ENCODE measurements around the gene GPM6B.

The GPM6B gene

GRCh38 chrX:13791559-13791958, 25.3 kb downstream of the GPM6B start:
- DNase-seq (ENCODE audit: extremely low spot score): no peak
- ChIA-PET CTCF (interaction anchor here (1.1 kb wide), 1 partner anchor 8 kb away, joined by 3 read pairs; no protein-coding TSS in a partner anchor), POLR2A (no interaction called here)
- TF ChIP-seq, protein P1, sequence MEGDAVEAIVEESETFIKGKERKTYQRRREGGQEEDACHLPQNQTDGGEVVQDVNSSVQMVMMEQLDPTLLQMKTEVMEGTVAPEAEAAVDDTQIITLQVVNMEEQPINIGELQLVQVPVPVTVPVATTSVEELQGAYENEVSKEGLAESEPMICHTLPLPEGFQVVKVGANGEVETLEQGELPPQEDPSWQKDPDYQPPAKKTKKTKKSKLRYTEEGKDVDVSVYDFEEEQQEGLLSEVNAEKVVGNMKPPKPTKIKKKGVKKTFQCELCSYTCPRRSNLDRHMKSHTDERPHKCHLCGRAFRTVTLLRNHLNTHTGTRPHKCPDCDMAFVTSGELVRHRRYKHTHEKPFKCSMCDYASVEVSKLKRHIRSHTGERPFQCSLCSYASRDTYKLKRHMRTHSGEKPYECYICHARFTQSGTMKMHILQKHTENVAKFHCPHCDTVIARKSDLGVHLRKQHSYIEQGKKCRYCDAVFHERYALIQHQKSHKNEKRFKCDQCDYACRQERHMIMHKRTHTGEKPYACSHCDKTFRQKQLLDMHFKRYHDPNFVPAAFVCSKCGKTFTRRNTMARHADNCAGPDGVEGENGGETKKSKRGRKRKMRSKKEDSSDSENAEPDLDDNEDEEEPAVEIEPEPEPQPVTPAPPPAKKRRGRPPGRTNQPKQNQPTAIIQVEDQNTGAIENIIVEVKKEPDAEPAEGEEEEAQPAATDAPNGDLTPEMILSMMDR (IDR thresholded peaks at IDR 0.05; ENCODE audit: control extremely low read depth, extremely low read depth, low read depth, missing control alignments): no peak

DNA sequence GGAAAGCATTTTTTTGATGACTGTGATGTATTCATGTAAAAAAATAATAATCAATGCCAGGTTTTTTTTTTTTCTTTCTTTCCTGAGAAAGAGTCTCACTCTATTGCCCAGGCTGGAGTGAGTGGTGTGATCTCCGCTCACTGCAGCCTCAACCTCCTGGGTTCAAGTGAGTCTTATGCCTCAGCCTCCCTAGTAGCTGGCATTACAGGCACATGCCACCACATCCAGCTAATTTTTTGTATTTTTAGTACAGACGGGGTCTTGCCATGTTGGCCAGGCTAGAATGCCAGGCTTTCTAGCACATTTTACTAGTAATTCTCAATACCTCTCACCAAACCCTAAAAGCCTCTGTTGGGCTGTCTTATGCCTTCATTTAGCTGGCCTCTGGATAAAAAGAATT, 25.7 kb downstream of the GPM6B start:
- POLR2A ChIA-PET: no interaction called here
- CTCF ChIA-PET: interaction anchor here (1.1 kb wide), 1 partner anchor 9 kb away, joined by 3 read pairs; no protein-coding TSS in a partner anchor
- TF ChIP-seq, protein P1 (IDR thresholded peaks at IDR 0.05; ENCODE audit: control extremely low read depth, extremely low read depth, low read depth, missing control alignments): no peak
- no peak for DNase-seq (ENCODE audit: extremely low spot score)

DNA sequence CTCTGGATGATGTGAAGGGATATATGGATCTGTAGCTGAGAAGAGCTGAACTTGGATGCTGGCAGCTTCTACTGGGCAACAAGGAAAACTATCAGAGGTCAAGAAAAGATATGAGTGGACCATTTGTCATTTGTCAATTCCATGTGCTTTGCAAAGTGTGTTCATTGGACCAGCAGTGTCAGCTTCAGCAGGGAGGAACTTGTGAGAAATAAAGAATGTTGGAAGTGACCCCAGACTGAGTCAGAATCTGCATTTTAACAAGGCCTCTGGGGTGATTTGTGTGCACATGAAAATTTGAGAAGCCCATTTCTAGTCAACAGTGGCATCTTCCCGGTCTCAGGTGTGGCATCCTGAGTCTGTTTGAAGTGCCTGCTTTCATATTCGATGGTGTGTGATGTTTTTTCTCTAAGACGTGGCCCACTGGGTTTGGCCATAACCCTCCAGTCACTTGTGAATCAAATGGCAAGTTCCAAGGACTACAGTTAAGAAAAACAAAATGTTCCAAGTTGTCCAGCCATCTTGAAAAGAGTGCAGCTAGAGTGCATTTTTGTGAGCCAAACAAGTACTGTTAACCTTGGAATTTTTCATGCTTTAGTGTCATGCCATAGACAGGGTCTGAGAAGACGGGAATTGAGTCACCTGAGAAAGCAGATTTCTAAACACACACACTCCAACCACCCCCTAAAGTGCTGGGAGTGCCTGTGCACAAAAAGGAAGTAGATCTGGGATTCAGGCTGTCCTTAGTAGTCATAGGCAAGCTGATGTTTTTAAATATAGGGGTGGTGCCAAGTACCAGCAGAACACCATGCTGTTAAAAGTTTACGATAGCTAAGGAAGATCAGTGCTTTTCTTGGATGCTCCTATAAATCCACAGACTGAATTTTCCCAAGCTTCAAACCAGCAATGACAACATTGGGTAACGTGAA, 26.4 kb downstream of the GPM6B start:
- no peak for DNase-seq (ENCODE audit: extremely low spot score)
- TF ChIP-seq, protein P1 (IDR thresholded peaks at IDR 0.05; ENCODE audit: control extremely low read depth, extremely low read depth, low read depth, missing control alignments): no peak
- ChIA-PET POLR2A (no interaction called here), CTCF (interaction anchor here (1.1 kb wide), 1 partner anchor 9 kb away, joined by 3 read pairs; no protein-coding TSS in a partner anchor)

GRCh38 chrX:13786048-13786447, 30.8 kb downstream of the GPM6B start:
- TF ChIP-seq, protein P1 (IDR thresholded peaks at IDR 0.05; ENCODE audit: control extremely low read depth, extremely low read depth, low read depth, missing control alignments): no peak
- DNase-seq (ENCODE audit: extremely low spot score): no peak
- POLR2A ChIA-PET: no interaction called here
- CTCF ChIA-PET: no interaction called here

GRCh38 chrX:13780868-13781427, 35.9 kb downstream of the GPM6B start:
- POLR2A ChIA-PET: no interaction called here
- no peak for DNase-seq (ENCODE audit: extremely low spot score)
- TF ChIP-seq, protein P1 (IDR thresholded peaks at IDR 0.05; ENCODE audit: control extremely low read depth, extremely low read depth, low read depth, missing control alignments): no peak
- CTCF ChIA-PET: interaction anchor here (1.2 to 1.5 kb wide), 2 partner anchors 18 to 43 kb away, joined by 3 read pairs; no protein-coding TSS in a partner anchor

DNA sequence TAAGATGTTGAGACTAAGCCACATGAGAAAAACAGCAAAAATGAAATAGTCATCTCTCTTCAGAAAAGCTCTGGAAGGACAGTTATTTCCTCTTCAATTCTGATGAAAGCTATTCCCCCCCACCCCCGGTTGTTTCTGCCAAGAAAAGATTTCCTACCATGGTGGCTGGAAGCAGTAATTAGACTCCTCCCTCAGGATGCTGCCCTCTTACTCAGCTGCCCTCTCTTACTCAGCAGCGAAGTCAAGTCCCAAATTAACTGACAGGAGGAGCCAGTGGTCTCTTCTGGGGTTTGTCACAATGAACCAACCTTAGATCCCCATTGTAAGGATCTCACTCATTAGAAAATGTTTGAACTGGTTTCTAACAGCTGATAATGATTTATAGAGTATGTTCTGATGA, 38.0 kb downstream of the GPM6B start:
- no peak for DNase-seq (ENCODE audit: extremely low spot score)
- TF ChIP-seq, protein P1 (IDR thresholded peaks at IDR 0.05; ENCODE audit: control extremely low read depth, extremely low read depth, low read depth, missing control alignments): no peak
- CTCF ChIA-PET: no interaction called here
- POLR2A ChIA-PET: no interaction called here
